ENCODE data around the gene PRDM16.

Gene PRDM16

GRCh38 chr1:3391711-3392110 is 322.7 kb downstream of the PRDM16 start:
- DNase-seq, result no peak

- DNase-seq, result no peak
Measured at GRCh38 chr1:3393024-3393986, 324.3 kb downstream of the PRDM16 start.

- DNase-seq, result no peak
Measured at GRCh38 chr1:3393987-3394920, 325.3 kb downstream of the PRDM16 start.

GRCh38 chr1:3396411-3396810 is 327.4 kb downstream of the PRDM16 start:
- no peak for DNase-seq

- DNase-seq, result no peak
Measured at GRCh38 chr1:3397311-3397710, 328.3 kb downstream of the PRDM16 start.

GRCh38 chr1:3398396-3399140 is 329.6 kb downstream of the PRDM16 start:
- no peak for DNase-seq

- DNase-seq, result no peak
Measured at GRCh38 chr1:3399732-3400131, 330.7 kb downstream of the PRDM16 start.

GRCh38 chr1:3401585-3402257 is 332.7 kb downstream of the PRDM16 start:
- no peak for DNase-seq

- no peak for DNase-seq
Measured at GRCh38 chr1:3402258-3403010, 333.4 kb downstream of the PRDM16 start.

GRCh38 chr1:3403011-3403345 is 334.0 kb downstream of the PRDM16 start:
- no peak for DNase-seq

GRCh38 chr1:3403388-3404231 is 334.6 kb downstream of the PRDM16 start:
- no peak for DNase-seq

GRCh38 chr1:3404301-3404700 is 335.3 kb downstream of the PRDM16 start:
- no peak for DNase-seq

GRCh38 chr1:3404801-3405200 is 335.8 kb downstream of the PRDM16 start:
- no peak for DNase-seq

- DNase-seq, result no peak
Measured at GRCh38 chr1:3405491-3405890, 336.5 kb downstream of the PRDM16 start.

GRCh38 chr1:3405974-3406867 is 337.2 kb downstream of the PRDM16 start:
- DNase-seq, result no peak

- no peak for DNase-seq
Measured at GRCh38 chr1:3407021-3407420, 338.0 kb downstream of the PRDM16 start.

- DNase-seq, result no peak
Measured at GRCh38 chr1:3408751-3409266, 339.8 kb downstream of the PRDM16 start.

- no peak for DNase-seq
Measured at GRCh38 chr1:3409366-3410141, 340.6 kb downstream of the PRDM16 start.

Measured in activated effector memory CD4-positive, alpha-beta T cell treated with anti-CD3 and anti-CD28 coated beads, Interleukin-2, amount 50 U/mL, for 16 hours (primary cell).